HepG2 (cell line): Measurements from ENCODE around the gene DOCK10. TPM values are rescaled to one million over a fixed set of nuclear protein-coding genes. Genes with fewer than 3 reads are reported as not detected.

ENCODE experiments used
- ATAC-seq: fragments of 200-7000 bp; cut with Tn5 transposase; 3 replicates; pipeline ENCODE4 v1.9.1; 2020; ENCODE audit warnings: mild to moderate bottlenecking, moderate library complexity
- BruUV-seq: library from RNA; stranded (reverse); fragments of 400-500 nt; replicated peaks from 2 replicates; lab custom pipeline; 2021; lab: Mats Ljungman, UMichigan
- CTCF ChIA-PET: fragments of 300-600 bp; formaldehyde crosslinking; extraction: SDS; loops from one replicate; lab custom pipeline; 2021; ENCODE audit warnings: low total read pairs, inconsistent platforms, low intra/inter-chr PET ratio; lab: Yijun Ruan, JAX
- POLR2A ChIA-PET: fragments of 350-600 bp; sonication (Branson Sonifier 250); formaldehyde crosslinking; loops from one replicate; lab custom pipeline; 2020; ENCODE audit warnings: antibody characterized with exemption, inconsistent platforms; lab: Yijun Ruan, JAX
- DNase-seq: peaks from one replicate; pipeline ENCODE4 v3.0.0-alpha.2; 2015; ENCODE audit warnings: low spot score
- FAIRE-seq: peaks from 3 replicates; lab custom pipeline; 2011; peaks lifted over from hg19 to GRCh38; lab: Jason Lieb, UNC
- H2AFZ ChIP-seq: one replicate; pipeline ENCODE4 v1.6.1; 2011; ENCODE audit warnings: low read length, inconsistent platforms
- H3K27ac ChIP-seq: fragments of 300-600 bp; 3 replicates; pipeline ENCODE4 v1.8.0; 2011; ENCODE audit warnings: mixed run types, mild to moderate bottlenecking, mixed read lengths, low read length, inconsistent platforms; ENCODE audit not compliant: insufficient read depth; ENCODE audit errors: extremely low read length
- H3K27me3 ChIP-seq, 2 experiments: fragments of 200-600 bp in 1 of 2; 2 replicates in 1 of 2; 3 replicates in 1 of 2; pipeline versions ENCODE4 v1.6.0 to v1.8.0; 2011; ENCODE audit warnings: low read length in 2 of 2, mild to moderate bottlenecking in 2 of 2, moderate library complexity in 2 of 2, inconsistent platforms in 1 of 2; ENCODE audit not compliant: insufficient read depth in 2 of 2, control insufficient read depth in 1 of 2
- H3K36me3 ChIP-seq, 2 experiments: fragments of 200-600 bp in 1 of 2; replicated peaks in 1 of 2; 2 replicates in 1 of 2; 3 replicates in 1 of 2; pipeline versions ENCODE4 v1.5.1 to v1.8.0; 2011; ENCODE audit warnings: low read length in 2 of 2, inconsistent platforms in 1 of 2; ENCODE audit not compliant: insufficient read depth in 2 of 2, control insufficient read depth in 1 of 2
- H3K4me1 ChIP-seq: 2 replicates; pipeline ENCODE4 v1.5.1; 2012; ENCODE audit warnings: low read length, inconsistent platforms; ENCODE audit not compliant: insufficient read depth
- H3K4me2 ChIP-seq: 2 replicates; pipeline ENCODE4 v1.6.0; 2011; ENCODE audit warnings: low read depth, low read length, inconsistent platforms
- H3K4me3 ChIP-seq, 3 experiments: fragments of 200-600 bp in 1 of 3; sonication (generic), shearing (Covaris generic) in 1 of 3; replicated peaks in 1 of 3; 2 replicates each; pipeline ENCODE4 v1.5.1; 2011 to 2016; ENCODE audit warnings: low read length in 3 of 3, inconsistent platforms in 2 of 3, low read depth in 2 of 3, mild to moderate bottlenecking in 2 of 3, control low read depth in 1 of 3, mixed read lengths in 1 of 3; ENCODE audit not compliant: insufficient read depth in 1 of 3
- H3K79me2 ChIP-seq: one replicate; pipeline ENCODE4 v1.6.1; 2011; ENCODE audit warnings: low read length, inconsistent platforms; ENCODE audit not compliant: insufficient read depth
- H3K9ac ChIP-seq: 2 replicates; pipeline ENCODE4 v1.6.0; 2011; ENCODE audit warnings: mild to moderate bottlenecking, low read depth, low read length, inconsistent platforms; ENCODE audit not compliant: insufficient read depth
- H3K9me3 ChIP-seq: 2 replicates; pipeline ENCODE4 v1.5.1; 2012; ENCODE audit warnings: mild to moderate bottlenecking, low read length
- H4K20me1 ChIP-seq: 2 replicates; pipeline ENCODE4 v1.6.0; 2011; ENCODE audit warnings: inconsistent platforms, mild to moderate bottlenecking, low read length, moderate library complexity; ENCODE audit not compliant: insufficient read depth
- FIP1L1 ChIP-seq: fragments of 200-400 bp; formaldehyde crosslinking; IDR thresholded peaks from 2 replicates; pipeline ENCODE4 v1.6.1; 2018; ENCODE audit warnings: low read depth, mild to moderate bottlenecking, low read length, moderate library complexity, borderline replicate concordance; ENCODE audit not compliant: insufficient read depth
- FOXC1 ChIP-seq: sonication (generic); formaldehyde crosslinking; IDR thresholded peaks from 2 replicates; pipeline ENCODE4 v1.8.0; 2022; ENCODE audit warnings: mild to moderate bottlenecking, missing genetic modification reagents, borderline replicate concordance
- KLF12 ChIP-seq: sonication (generic); formaldehyde crosslinking; IDR thresholded peaks from 2 replicates; pipeline ENCODE4 v1.4.0; 2020; ENCODE audit warnings: missing genetic modification reagents, borderline replicate concordance
- ZBTB4 ChIP-seq: sonication (generic); formaldehyde crosslinking; IDR thresholded peaks from 2 replicates; pipeline ENCODE4 v1.4.0; 2020; ENCODE audit warnings: missing genetic modification reagents, mild to moderate bottlenecking, borderline replicate concordance
- WGBS: methylation state at CpG from one replicate; pipeline ENCODE4 v1.1.6; 2017; ENCODE audit warnings: low lambda C conversion rate; 5-methylcytosine and 5-hydroxymethylcytosine counted together
- in situ Hi-C: cut with HindIII; loops from 2 replicates; pipeline ENCODE4 v1.10.0; 2017; ENCODE audit warnings: low pct_unique_long_range_greater_than_20kb; ENCODE audit not compliant: extremely low pct_ligation_motif_present
- intact Hi-C: fragments of 100-400 bp; cut with micrococcal nuclease; formaldehyde crosslinking; loops from one replicate; pipeline ENCODE4 v1.10.0; 2022; ENCODE audit not compliant: unreplicated experiment
- polyA plus RNA-seq, 8 experiments: library from polyadenylated mRNA; depleted of rRNA in 3 of 8; stranded (reverse) in 7 of 8; unstranded in 1 of 8; fragments of >200 nt; fragmentation: Illumina TruSeq in 4 of 8; extraction: Trizol in 4 of 8; gene quantifications; 2 replicates each; pipeline versions ENCODE4 v1.2.1 to v1.2.3, GENCODE V29; 2011 to 2016; ENCODE audit warnings: low read depth in 4 of 8, missing spikeins in 1 of 8, mixed read lengths in 1 of 8; ENCODE audit not compliant: insufficient read depth in 1 of 8
- total RNA-seq, 5 experiments: library from RNA; depleted of rRNA; stranded (reverse); fragments of >200 nt; fragmentation: Illumina TruSeq; extraction: Trizol; gene quantifications; 2 replicates each; pipeline ENCODE4 v1.2.3, GENCODE V29; 2016; ENCODE audit warnings: low read depth in 1 of 5

Gene DOCK10
- total and polyA plus RNA-seq, 2 of the 13 experiments (the other 11 are each of a cell fraction or from before 2014, with no cell fraction given), result not detected

DNA sequence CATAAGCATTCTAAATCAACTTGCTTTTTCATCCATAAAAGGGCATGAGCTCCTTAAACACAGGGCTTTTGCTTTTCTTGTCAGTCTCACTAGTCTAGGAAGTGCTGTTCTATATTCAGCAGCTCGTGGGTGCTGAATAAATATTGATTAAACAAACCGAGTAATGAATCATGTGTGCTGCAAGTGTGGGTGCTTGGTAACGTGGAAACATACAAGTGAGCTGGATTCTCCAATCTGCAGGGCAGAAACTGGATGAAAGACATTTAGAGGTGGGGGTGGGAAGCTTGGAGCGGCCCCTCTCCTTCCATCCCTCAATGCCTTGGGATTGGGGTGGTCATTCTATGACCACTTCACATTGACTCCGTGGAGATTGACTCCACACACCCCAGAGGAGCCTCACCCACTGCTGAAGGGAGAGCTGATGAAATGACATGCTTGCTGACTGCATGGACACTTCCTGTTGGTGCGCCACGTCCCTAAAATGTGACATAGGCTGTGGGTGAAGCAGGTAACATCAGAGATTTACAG, 114.6 kb downstream of the DOCK10 start (continued):
- no peak for TF ChIP-seq ZBTB4 (CRISPR knock-in tag)
- no peak for TF ChIP-seq KLF12
- TF ChIP-seq, all 625 proteins: peak for 0

- no peak overlapping the region for H3K27ac ChIP-seq
- no peak overlapping the region for H3K4me2 ChIP-seq
- TF ChIP-seq FIP1L1 (no peak), FOXC1 (CRISPR knock-in tag) (no peak)
- ATAC-seq (no peak), FAIRE-seq (no peak), DNase-seq (no peak)
- H2AFZ ChIP-seq, result no peak overlapping the region
- no peaks in the 10 kb centered on the region for H3K79me2 ChIP-seq
- no TSS peak for BruUV-seq
- H3K9me3 ChIP-seq, result no peaks in the 10 kb centered on the region
- no peak overlapping the region for H3K9ac ChIP-seq
- no peaks in the 10 kb centered on the region; a peak in 1 of 5 replicates for H3K27me3 ChIP-seq
- in situ Hi-C loops, result no loop called here
- intact Hi-C loops, result no loop called here
- ChIA-PET POLR2A (no interaction called here), CTCF (no interaction called here)
- no peaks in the 10 kb centered on the region for H4K20me1 ChIP-seq
- WGBS, result 0% methylated on average over 2 of the region's 2 CpGs
- no peak overlapping the region for H3K4me3 ChIP-seq
- no peaks in the 10 kb centered on the region for H3K36me3 ChIP-seq
- no peaks in the 10 kb centered on the region for H3K4me1 ChIP-seq
These were observed 115.3 kb downstream of the DOCK10 start for GRCh38 chr2:224927011-224927410.
